Activated gamma-delta T cell treated with anti-CD3 and anti-CD28 coated beads, Interleukin-2, amount 50 U/mL, for 16 hours (primary cell): ENCODE data around the gene SOX30.

ENCODE experiments used
- DNase-seq: peaks from one replicate; pipeline ENCODE4 v3.0.0-alpha.2; 2020; ENCODE audit warnings: low read depth

SOX30 gene

GRCh38 chr5:157607371-157608161 is 44.7 kb downstream of the SOX30 start:
- DNase-seq, result peak; percentile 58

GRCh38 chr5:157606046-157606445 is 46.2 kb downstream of the SOX30 start:
- no peak for DNase-seq

GRCh38 chr5:157603333-157604190 is 48.7 kb downstream of the SOX30 start:
- peak; percentile 41 for DNase-seq

GRCh38 chr5:157602505-157602904 is 49.7 kb downstream of the SOX30 start:
- DNase-seq, result peak; percentile 19

GRCh38 chr5:157600252-157600651 is 52.0 kb downstream of the SOX30 start:
- DNase-seq, result no peak

- DNase-seq, result no peak
Observed at GRCh38 chr5:157599565-157599964, 52.7 kb downstream of the SOX30 start.

GRCh38 chr5:157598350-157598936 is 53.8 kb downstream of the SOX30 start:
- no peak for DNase-seq

- DNase-seq, result no peak
Observed at GRCh38 chr5:157597277-157597676, 55.0 kb downstream of the SOX30 start.

GRCh38 chr5:157596487-157596886 is 55.8 kb downstream of the SOX30 start:
- DNase-seq, result peak; percentile 7

GRCh38 chr5:157594675-157595459 is 57.4 kb downstream of the SOX30 start:
- DNase-seq, result no peak

- no peak for DNase-seq
Observed at GRCh38 chr5:157594257-157594656, 58.0 kb downstream of the SOX30 start.

- DNase-seq, result no peak
Observed at GRCh38 chr5:157593052-157593757, 59.0 kb downstream of the SOX30 start.

GRCh38 chr5:157592594-157592993 is 59.6 kb downstream of the SOX30 start:
- no peak for DNase-seq

GRCh38 chr5:157590478-157590877 is 61.8 kb downstream of the SOX30 start:
- no peak for DNase-seq

GRCh38 chr5:157584628-157585027 is 67.6 kb downstream of the SOX30 start:
- DNase-seq, result no peak

- DNase-seq, result no peak
Observed at GRCh38 chr5:157582731-157583620, 69.3 kb downstream of the SOX30 start.

GRCh38 chr5:157581901-157582300 is 70.3 kb downstream of the SOX30 start:
- DNase-seq, result no peak

GRCh38 chr5:157578079-157578780 is 74.0 kb downstream of the SOX30 start:
- DNase-seq, result no peak

- no peak for DNase-seq
Observed at GRCh38 chr5:157576678-157577077, 75.6 kb downstream of the SOX30 start.
